NCI-H345 (cell line): ENCODE results near the gene TAOK2.

Experiments
- DNase-seq: peaks from one replicate; lab custom pipeline; 2025; lab: John Stamatoyannopoulos, UW

Gene TAOK2

GRCh38 chr16:29963021-29963743, 10.5 kb upstream of the TAOK2 start:
- DNase-seq: no peak

GRCh38 chr16:29968205-29968604, 5.5 kb upstream of the TAOK2 start:
- DNase-seq: no peak

- no peak for DNase-seq
Observed at GRCh38 chr16:29971304-29971703, 2.4 kb upstream of the TAOK2 start.

GRCh38 chr16:29972500-29972899, 1.2 kb upstream of the TAOK2 start:
- DNase-seq: no peak

GRCh38 chr16:29972992-29973383, 680 bp upstream of the TAOK2 start:
- DNase-seq: no peak

GRCh38 chr16:29974291-29975133, 844 bp downstream of the TAOK2 start:
- no peak for DNase-seq

DNA sequence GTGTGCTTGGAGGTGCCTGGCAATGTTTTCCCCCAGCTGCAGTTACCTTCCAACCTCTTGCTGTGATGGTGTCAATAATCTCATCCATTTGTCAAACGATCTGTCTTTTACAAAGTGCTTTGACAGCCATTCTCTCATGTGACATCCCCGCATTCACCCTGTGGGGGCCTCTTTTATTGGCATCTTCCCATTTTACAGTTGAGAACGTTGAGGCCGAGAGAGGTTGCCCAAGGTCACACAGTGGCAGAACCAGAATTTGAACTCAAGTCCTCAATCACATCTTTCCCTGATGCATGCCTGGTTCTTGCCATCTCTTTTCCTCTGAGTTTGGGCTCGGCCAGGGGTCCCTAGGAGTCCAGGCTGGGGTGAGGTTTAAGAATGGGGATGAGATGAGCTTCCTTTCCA, 1.5 kb downstream of the TAOK2 start:
- no peak for DNase-seq

DNA sequence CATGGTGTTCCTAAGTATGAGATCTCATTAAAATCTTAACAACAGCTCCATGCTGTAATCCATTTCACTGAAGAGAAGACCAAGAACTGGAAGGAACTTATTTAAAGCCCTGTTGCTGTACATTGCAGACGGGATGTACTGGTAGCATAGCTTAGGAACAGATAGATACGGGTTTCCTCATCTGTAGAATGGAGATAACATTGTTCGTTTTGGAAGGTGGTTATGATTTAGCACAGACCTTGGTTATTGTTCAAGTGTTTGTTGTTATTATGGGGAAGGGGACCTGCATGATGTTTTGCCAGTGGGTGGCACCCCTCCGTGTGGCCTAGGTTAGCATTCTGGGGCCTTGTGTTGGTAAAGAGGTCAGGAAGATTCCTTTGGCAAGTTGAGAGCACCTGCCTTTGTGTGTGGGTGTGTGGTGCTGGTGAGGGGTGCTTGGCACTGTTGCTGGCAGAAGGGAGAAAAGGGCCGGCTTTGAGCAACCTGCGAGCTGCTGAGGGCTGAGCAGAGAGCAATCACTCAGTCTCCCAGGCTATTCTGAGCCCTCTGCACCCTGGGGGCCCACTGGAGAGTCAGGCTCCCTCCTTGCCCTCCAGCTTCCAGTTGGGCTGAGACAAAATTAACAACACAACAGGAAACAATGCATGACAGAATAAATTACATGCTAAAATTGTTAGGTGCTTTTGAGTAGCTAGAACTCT, 2.3 kb downstream of the TAOK2 start:
- DNase-seq: no peak

GRCh38 chr16:29977063-29977825, 3.6 kb downstream of the TAOK2 start:
- DNase-seq: no peak

DNA sequence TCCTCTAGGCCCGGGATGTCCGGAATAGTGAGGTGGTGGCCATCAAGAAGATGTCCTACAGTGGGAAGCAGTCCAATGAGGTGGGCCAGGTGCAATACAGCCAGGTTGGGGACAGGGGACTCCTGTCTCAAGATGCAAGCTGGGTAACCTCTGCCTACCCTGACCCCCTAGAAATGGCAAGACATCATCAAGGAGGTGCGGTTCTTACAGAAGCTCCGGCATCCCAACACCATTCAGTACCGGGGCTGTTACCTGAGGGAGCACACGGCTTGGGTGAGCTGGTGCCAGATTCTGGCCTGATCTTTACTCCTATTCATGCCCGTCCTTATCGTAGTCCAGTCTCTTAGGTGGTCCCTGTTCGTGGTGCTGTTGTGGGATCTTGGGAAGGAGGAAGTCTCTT, 4.4 kb downstream of the TAOK2 start:
- DNase-seq: no peak

GRCh38 chr16:29978564-29979270, 5.0 kb downstream of the TAOK2 start:
- DNase-seq: no peak

- no peak for DNase-seq
Observed at GRCh38 chr16:29982560-29983419, 9.1 kb downstream of the TAOK2 start.

GRCh38 chr16:29983420-29984136, 9.9 kb downstream of the TAOK2 start:
- no peak for DNase-seq

GRCh38 chr16:29984137-29984763, 10.6 kb downstream of the TAOK2 start:
- no peak for DNase-seq

GRCh38 chr16:29984764-29985147, 11.1 kb downstream of the TAOK2 start:
- DNase-seq: no peak

DNA sequence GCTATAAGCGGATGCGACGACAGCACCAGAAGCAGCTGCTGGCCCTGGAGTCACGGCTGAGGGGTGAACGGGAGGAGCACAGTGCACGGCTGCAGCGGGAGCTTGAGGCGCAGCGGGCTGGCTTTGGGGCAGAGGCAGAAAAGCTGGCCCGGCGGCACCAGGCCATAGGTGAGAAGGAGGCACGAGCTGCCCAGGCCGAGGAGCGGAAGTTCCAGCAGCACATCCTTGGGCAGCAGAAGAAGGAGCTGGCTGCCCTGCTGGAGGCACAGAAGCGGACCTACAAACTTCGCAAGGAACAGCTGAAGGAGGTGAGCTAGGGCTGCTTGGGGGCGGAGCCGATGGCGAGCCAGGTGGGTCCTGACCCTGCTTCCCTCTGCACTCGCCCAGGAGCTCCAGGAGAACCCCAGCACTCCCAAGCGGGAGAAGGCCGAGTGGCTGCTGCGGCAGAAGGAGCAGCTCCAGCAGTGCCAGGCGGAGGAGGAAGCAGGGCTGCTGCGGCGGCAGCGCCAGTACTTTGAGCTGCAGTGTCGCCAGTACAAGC, 11.7 kb downstream of the TAOK2 start:
- DNase-seq: no peak

DNA sequence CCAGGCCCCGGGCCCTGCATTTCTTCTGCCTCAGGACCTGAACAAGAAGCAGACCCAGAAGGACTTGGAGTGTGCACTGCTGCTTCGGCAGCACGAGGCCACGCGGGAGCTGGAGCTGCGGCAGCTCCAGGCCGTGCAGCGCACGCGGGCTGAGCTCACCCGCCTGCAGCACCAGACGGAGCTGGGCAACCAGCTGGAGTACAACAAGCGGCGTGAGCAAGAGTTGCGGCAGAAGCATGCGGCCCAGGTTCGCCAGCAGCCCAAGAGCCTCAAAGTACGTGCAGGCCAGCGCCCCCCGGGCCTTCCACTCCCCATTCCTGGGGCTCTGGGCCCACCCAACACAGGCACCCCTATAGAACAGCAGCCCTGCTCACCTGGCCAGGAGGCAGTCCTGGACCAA, 12.6 kb downstream of the TAOK2 start:
- DNase-seq: no peak

- no peak for DNase-seq
Observed at GRCh38 chr16:29986931-29987330, 13.3 kb downstream of the TAOK2 start.
